GM23338 (cell line): ENCODE results near the gene SAC3D1. TPM values are rescaled to one million over a fixed set of nuclear protein-coding genes. Genes with fewer than 3 reads are reported as not detected.

Experiments
- ATAC-seq: fragments of 200-7000 bp; cut with Tn5 transposase; 3 replicates; pipeline ENCODE4 v1.9.1; 2020
- DNase-seq: peaks from one replicate; pipeline ENCODE4 v3.0.0-alpha.2; 2015; ENCODE audit warnings: low spot score
- H2AFZ ChIP-seq: fragments of 200-600 bp; sonication (generic); 2 replicates; pipeline ENCODE4 v1.8.0; 2016; ENCODE audit warnings: antibody characterized with exemption, mild to moderate bottlenecking, moderate library complexity
- H3F3A ChIP-seq: fragments of 200-600 bp; sonication (generic); replicated peaks from 2 replicates; pipeline ENCODE4 v1.8.0; 2017; ENCODE audit warnings: antibody characterized with exemption, mixed run types, low read depth
- H3K27ac ChIP-seq: fragments of 200-600 bp; sonication (generic); 2 replicates; pipeline ENCODE4 v1.6.1; 2016; ENCODE audit warnings: low read depth
- H3K27me3 ChIP-seq: fragments of 200-600 bp; sonication (generic); 2 replicates; pipeline ENCODE4 v1.8.0; 2016; ENCODE audit warnings: mild to moderate bottlenecking, mixed run types, moderate library complexity; ENCODE audit not compliant: insufficient read depth
- H3K36me3 ChIP-seq: fragments of 200-600 bp; sonication (generic); 2 replicates; pipeline ENCODE4 v1.8.0; 2016; ENCODE audit warnings: mild to moderate bottlenecking; ENCODE audit not compliant: insufficient read depth
- H3K4me1 ChIP-seq: fragments of 200-600 bp; sonication (generic); 2 replicates; pipeline ENCODE4 v1.8.0; 2016; ENCODE audit warnings: mild to moderate bottlenecking, moderate library complexity; ENCODE audit not compliant: insufficient read depth
- H3K4me2 ChIP-seq: fragments of 200-600 bp; sonication (generic); 2 replicates; pipeline ENCODE4 v1.7.1; 2017; ENCODE audit warnings: mixed run types
- H3K4me3 ChIP-seq: fragments of 200-600 bp; sonication (generic); 2 replicates; pipeline ENCODE4 v1.6.1; 2016; ENCODE audit warnings: mixed run types
- H3K79me2 ChIP-seq: fragments of 200-600 bp; sonication (generic); replicated peaks from 2 replicates; pipeline ENCODE4 v1.8.0; 2017; ENCODE audit warnings: mild to moderate bottlenecking; ENCODE audit not compliant: insufficient read depth
- H3K9me2 ChIP-seq: fragments of 200-600 bp; sonication (generic); 2 replicates; pipeline ENCODE4 v1.8.0; 2017; ENCODE audit not compliant: insufficient read depth
- H4K20me1 ChIP-seq: fragments of 200-600 bp; sonication (generic); replicated peaks from 2 replicates; pipeline ENCODE4 v1.8.0; 2017; ENCODE audit warnings: mild to moderate bottlenecking; ENCODE audit not compliant: insufficient read depth
- H3K27ac Mint-ChIP-seq: 2 replicates; pipeline ENCODE4 v1.8.0; 2020; ENCODE audit warnings: inconsistent platforms, mild to moderate bottlenecking, moderate library complexity, mixed read lengths
- H3K27me3 Mint-ChIP-seq: 3 replicates; pipeline ENCODE4 v1.8.0; 2022; ENCODE audit warnings: low read depth, mild to moderate bottlenecking, moderate library complexity, mixed read lengths, inconsistent platforms; ENCODE audit not compliant: insufficient read depth, poor library complexity
- H3K36me3 Mint-ChIP-seq: 3 replicates; pipeline ENCODE4 v1.8.0; 2021; ENCODE audit warnings: low read depth, mild to moderate bottlenecking, inconsistent platforms, moderate library complexity, mixed read lengths
- H3K4me1 Mint-ChIP-seq: 3 replicates; pipeline ENCODE4 v1.8.0; 2020; ENCODE audit warnings: mild to moderate bottlenecking, inconsistent platforms, mixed read lengths
- H3K4me3 Mint-ChIP-seq: 3 replicates; pipeline ENCODE4 v1.8.0; 2021; ENCODE audit warnings: moderate library complexity, mild to moderate bottlenecking, inconsistent platforms, mixed read lengths
- H3K9me3 Mint-ChIP-seq: 3 replicates; pipeline ENCODE4 v1.8.0; 2020; ENCODE audit warnings: moderate library complexity, mild to moderate bottlenecking, inconsistent platforms, mixed read lengths
- EZH2 ChIP-seq: fragments of 200-600 bp; sonication (generic); IDR thresholded peaks from one replicate; pipeline ENCODE4 v1.8.0; 2017; ENCODE audit warnings: antibody characterized with exemption, mild to moderate bottlenecking, low read depth; ENCODE audit not compliant: unreplicated experiment
- EZH2phosphoT487 ChIP-seq: fragments of 200-600 bp; sonication (generic); IDR thresholded peaks from one replicate; pipeline ENCODE4 v1.8.1; 2018; ENCODE audit warnings: antibody characterized with exemption; ENCODE audit not compliant: unreplicated experiment
- JUNB ChIP-seq: IDR thresholded peaks from one replicate; pipeline ENCODE4 v1.6.1; 2016; ENCODE audit warnings: antibody characterized with exemption; ENCODE audit not compliant: unreplicated experiment
- NANOG ChIP-seq: IDR thresholded peaks from 2 replicates; pipeline ENCODE4 v1.6.1; 2016; ENCODE audit warnings: antibody characterized with exemption, borderline replicate concordance
- POLR2AphosphoS5 ChIP-seq: IDR thresholded peaks from 2 replicates; pipeline ENCODE4 v1.6.1; 2016; ENCODE audit warnings: antibody characterized with exemption, low read depth
- microRNA-seq: library from miRNA; unstranded; fragments of <30 nt; microRNA quantifications from one replicate; pipeline ENCODE4, GENCODE V29; 2017
- polyA plus RNA-seq: library from polyadenylated mRNA; unstranded; fragments of >200 nt; fragmentation: Nextera tagmentation; extraction: Ambion mirVana; gene quantifications from 2 replicates; pipeline ENCODE4 v1.2.1, GENCODE V29; 2016
- small RNA-seq: library from RNA; depleted of rRNA; stranded (forward); fragments of <200 nt; gene quantifications from one replicate; pipeline ENCODE3, GENCODE V24; 2014; ENCODE audit warnings: low replicate concordance
- total RNA-seq: library from RNA; depleted of rRNA; stranded (reverse); fragments of >200 nt; shearing (Covaris generic); gene quantifications from 2 replicates; pipeline ENCODE4 v1.2.3, GENCODE V29; 2014; rRNA removed
- TF ChIP-seq, protein P1 (sequence below): IDR thresholded peaks from 2 replicates; pipeline ENCODE4 v1.6.1; 2016; ENCODE audit warnings: antibody characterized with exemption

SAC3D1 gene
- total and polyA plus RNA-seq, 2 experiments from 2014 or later = 21.6 to 30.3 TPM

- no peak overlapping the region for H3K4me3 ChIP-seq
- no peak for TF ChIP-seq EZH2
- TF ChIP-seq POLR2AphosphoS5 = no peak
- TF ChIP-seq NANOG = no peak
- TF ChIP-seq JUNB = no peak
- TF ChIP-seq EZH2phosphoT487 = no peak
- TF ChIP-seq, protein P1, sequence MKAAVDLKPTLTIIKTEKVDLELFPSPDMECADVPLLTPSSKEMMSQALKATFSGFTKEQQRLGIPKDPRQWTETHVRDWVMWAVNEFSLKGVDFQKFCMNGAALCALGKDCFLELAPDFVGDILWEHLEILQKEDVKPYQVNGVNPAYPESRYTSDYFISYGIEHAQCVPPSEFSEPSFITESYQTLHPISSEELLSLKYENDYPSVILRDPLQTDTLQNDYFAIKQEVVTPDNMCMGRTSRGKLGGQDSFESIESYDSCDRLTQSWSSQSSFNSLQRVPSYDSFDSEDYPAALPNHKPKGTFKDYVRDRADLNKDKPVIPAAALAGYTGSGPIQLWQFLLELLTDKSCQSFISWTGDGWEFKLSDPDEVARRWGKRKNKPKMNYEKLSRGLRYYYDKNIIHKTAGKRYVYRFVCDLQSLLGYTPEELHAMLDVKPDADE = no peak
- H3K27ac Mint-ChIP-seq = no peak overlapping the region
- H3K27me3 Mint-ChIP-seq = peaks cover 1% of the 10 kb centered on the region
- peaks cover 5% of the 10 kb centered on the region; the same call in 2 of the 3 replicates for H3K36me3 Mint-ChIP-seq
- no peaks in the 10 kb centered on the region for H3K9me2 ChIP-seq
- no peaks in the 10 kb centered on the region for H3K9me3 Mint-ChIP-seq
- no peaks in the 10 kb centered on the region for H3K36me3 ChIP-seq
- DNase-seq = no peak
- H3K4me2 ChIP-seq = no peak overlapping the region
- peaks cover 5% of the 10 kb centered on the region; the same call in 1 of the 3 replicates for H3K4me1 Mint-ChIP-seq
- H2AFZ ChIP-seq = no peak overlapping the region
- H3K79me2 ChIP-seq = peaks cover 5% of the 10 kb centered on the region; the same call in 1 of the 2 replicates
- no peaks in the 10 kb centered on the region for H4K20me1 ChIP-seq
- no peaks in the 10 kb centered on the region for H3F3A ChIP-seq
- ATAC-seq = no peak
- H3K27me3 ChIP-seq = no peaks in the 10 kb centered on the region
- H3K4me3 Mint-ChIP-seq = no peak overlapping the region
- no peak overlapping the region for H3K27ac ChIP-seq
- H3K4me1 ChIP-seq = no peaks in the 10 kb centered on the region
Measured at GRCh38 chr11:65089621-65090020, 48.6 kb downstream of the SAC3D1 start.

DNA sequence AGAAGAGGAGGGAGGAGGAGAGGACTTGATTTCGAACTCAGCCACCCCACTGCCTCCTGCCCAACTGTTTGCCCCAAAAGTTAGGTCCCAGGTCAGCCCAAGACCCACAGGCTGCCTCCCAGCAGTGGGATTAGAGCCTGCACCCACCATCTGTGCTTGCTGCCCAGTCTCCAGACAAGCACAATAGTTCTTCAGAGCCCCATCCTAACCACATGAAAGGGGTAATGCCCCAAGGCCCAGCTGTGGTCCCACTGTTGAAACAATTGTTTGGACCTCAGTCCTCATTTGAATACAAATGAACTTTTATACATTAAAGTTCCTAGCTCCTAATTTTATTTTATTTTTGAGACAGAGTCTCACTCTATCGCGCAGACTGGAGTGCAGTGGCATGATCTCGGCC, 49.6 kb downstream of the SAC3D1 start:
- Histone ChIP-seq H3K36me3 (no peaks in the 10 kb centered on the region), H3K79me2 (no peaks in the 10 kb centered on the region), H3K27ac (no peak overlapping the region), H3K4me2 (no peak overlapping the region), H4K20me1 (no peaks in the 10 kb centered on the region), H3K4me3 (no peak overlapping the region), H3K9me2 (no peaks in the 10 kb centered on the region), H3K27me3 (no peaks in the 10 kb centered on the region), H3F3A (no peaks in the 10 kb centered on the region), H2AFZ (no peak overlapping the region), H3K4me1 (no peaks in the 10 kb centered on the region)
- H3K4me1 Mint-ChIP-seq = no peaks in the 10 kb centered on the region
- H3K27me3 Mint-ChIP-seq = peaks cover 4% of the 10 kb centered on the region
- DNase-seq (no peak), ATAC-seq (no peak)
- no peak for TF ChIP-seq EZH2phosphoT487
- H3K4me3 Mint-ChIP-seq = no peak overlapping the region
- no peaks in the 10 kb centered on the region for H3K9me3 Mint-ChIP-seq
- H3K27ac Mint-ChIP-seq = no peak overlapping the region
- H3K36me3 Mint-ChIP-seq = peaks cover 4% of the 10 kb centered on the region; the same call in 2 of the 3 replicates

Small RNA genes lying within 50 kb of the gene (microRNA-seq; reads per million reads assigned to microRNA genes)
- gene MIR6879 = not detected

Small RNA genes lying within 50 kb of the gene (small RNA-seq; reads per million reads assigned to genes)
- gene MIR6879 (not detected), gene SNX15 (not detected)

Other genes starting within 250 kb of the SAC3D1 start
- gene MAP4K2, start 238.0 kb upstream of the SAC3D1 start, total RNA-seq = 32.3 and 42.6 TPM in 2 replicates
- gene MAP4K2, start 238.0 kb upstream of the SAC3D1 start, polyA plus RNA-seq = 9.9 and 11.2 TPM in 2 replicates
- 38.9 and 45.2 TPM in 2 replicates for gene MEN1, start 230.7 kb upstream of the SAC3D1 start, total RNA-seq
- gene MEN1, start 230.7 kb upstream of the SAC3D1 start, polyA plus RNA-seq = 27.2 and 31.6 TPM in 2 replicates
- 10.1 and 11.6 TPM in 2 replicates for gene CDC42BPG, start 196.6 kb upstream of the SAC3D1 start, total RNA-seq
- gene CDC42BPG, start 196.6 kb upstream of the SAC3D1 start, polyA plus RNA-seq = 1.8 and 2.3 TPM in 2 replicates
- 43.8 and 69.7 TPM in 2 replicates for gene EHD1, start 162.6 kb upstream of the SAC3D1 start, total RNA-seq
- gene EHD1, start 162.6 kb upstream of the SAC3D1 start, polyA plus RNA-seq = 16.7 and 16.9 TPM in 2 replicates
- gene ATG2A, start 124.0 kb upstream of the SAC3D1 start, total RNA-seq = 26.2 and 31.7 TPM in 2 replicates
- 8.7 and 9.2 TPM in 2 replicates for gene ATG2A, start 124.0 kb upstream of the SAC3D1 start, polyA plus RNA-seq
- 3.3 and 5.8 TPM in 2 replicates for gene PPP2R5B, start 116.5 kb upstream of the SAC3D1 start, total RNA-seq
- gene PPP2R5B, start 116.5 kb upstream of the SAC3D1 start, polyA plus RNA-seq = 2.6 and 2.8 TPM in 2 replicates
- gene GPHA2, start 105.3 kb upstream of the SAC3D1 start, total RNA-seq = 0.83 TPM in 1 of 2 replicates, not detected in the other
- 1.8 and 3.6 TPM in 2 replicates for gene GPHA2, start 105.3 kb upstream of the SAC3D1 start, polyA plus RNA-seq
- gene MAJIN, start 69.1 kb upstream of the SAC3D1 start, total RNA-seq = not detected in 2 replicates
- not detected in 2 replicates for gene MAJIN, start 69.1 kb upstream of the SAC3D1 start, polyA plus RNA-seq
- gene BATF2, start 44.2 kb upstream of the SAC3D1 start, total RNA-seq = 0.58 and 1.6 TPM in 2 replicates
- gene BATF2, start 44.2 kb upstream of the SAC3D1 start, polyA plus RNA-seq = 0.53 and 1.2 TPM in 2 replicates
- 170 and 193 TPM in 2 replicates for gene ARL2, start 27.1 kb upstream of the SAC3D1 start, total RNA-seq
- gene ARL2, start 27.1 kb upstream of the SAC3D1 start, polyA plus RNA-seq = 216 and 236 TPM in 2 replicates
- 15.6 and 21.4 TPM in 2 replicates for gene SNX15, start 13.8 kb upstream of the SAC3D1 start, total RNA-seq
- gene SNX15, start 13.8 kb upstream of the SAC3D1 start, polyA plus RNA-seq = 13.0 and 13.6 TPM in 2 replicates
- 11.0 and 13.7 TPM in 2 replicates for gene NAALADL1, start 17.3 kb downstream of the SAC3D1 start, total RNA-seq
- gene NAALADL1, start 17.3 kb downstream of the SAC3D1 start, polyA plus RNA-seq = 8.0 and 11.1 TPM in 2 replicates
- gene CDCA5, start 42.8 kb downstream of the SAC3D1 start, total RNA-seq = 63.3 and 70.9 TPM in 2 replicates
- 53.3 and 64.9 TPM in 2 replicates for gene CDCA5, start 42.8 kb downstream of the SAC3D1 start, polyA plus RNA-seq
- gene ZFPL1, start 43.0 kb downstream of the SAC3D1 start, total RNA-seq = 16.7 and 26.8 TPM in 2 replicates
- 23.5 and 26.3 TPM in 2 replicates for gene ZFPL1, start 43.0 kb downstream of the SAC3D1 start, polyA plus RNA-seq
- 435 and 450 TPM in 2 replicates for gene VPS51, start 55.0 kb downstream of the SAC3D1 start, total RNA-seq
- 42.2 and 45.3 TPM in 2 replicates for gene VPS51, start 55.0 kb downstream of the SAC3D1 start, polyA plus RNA-seq
- 70.2 and 82.3 TPM in 2 replicates for gene TM7SF2, start 70.7 kb downstream of the SAC3D1 start, total RNA-seq
- 43.5 and 48.7 TPM in 2 replicates for gene TM7SF2, start 70.7 kb downstream of the SAC3D1 start, polyA plus RNA-seq
- gene ZNHIT2, start 76.5 kb downstream of the SAC3D1 start, total RNA-seq = 17.4 and 18.1 TPM in 2 replicates
- 17.7 and 18.3 TPM in 2 replicates for gene ZNHIT2, start 76.5 kb downstream of the SAC3D1 start, polyA plus RNA-seq
- 262 and 329 TPM in 2 replicates for gene FAU, start 80.9 kb downstream of the SAC3D1 start, total RNA-seq
- gene FAU, start 80.9 kb downstream of the SAC3D1 start, polyA plus RNA-seq = 1,177 and 1,316 TPM in 2 replicates
- gene MRPL49, start 81.1 kb downstream of the SAC3D1 start, total RNA-seq = 61.9 and 64.9 TPM in 2 replicates
- gene MRPL49, start 81.1 kb downstream of the SAC3D1 start, polyA plus RNA-seq = 27.7 and 28.4 TPM in 2 replicates
- 28.3 and 28.7 TPM in 2 replicates for gene SYVN1, start 93.3 kb downstream of the SAC3D1 start, total RNA-seq
- 13.8 and 14.0 TPM in 2 replicates for gene SYVN1, start 93.3 kb downstream of the SAC3D1 start, polyA plus RNA-seq
- gene SPDYC, start 129.0 kb downstream of the SAC3D1 start, total RNA-seq = not detected in 2 replicates
- 0.27 and 0.52 TPM in 2 replicates for gene SPDYC, start 129.0 kb downstream of the SAC3D1 start, polyA plus RNA-seq
- 271 and 277 TPM in 2 replicates for gene CAPN1, start 140.7 kb downstream of the SAC3D1 start, total RNA-seq
- 63.0 and 67.3 TPM in 2 replicates for gene CAPN1, start 140.7 kb downstream of the SAC3D1 start, polyA plus RNA-seq
- gene POLA2, start 220.8 kb downstream of the SAC3D1 start, total RNA-seq = 25.9 and 30.4 TPM in 2 replicates
- gene POLA2, start 220.8 kb downstream of the SAC3D1 start, polyA plus RNA-seq = 17.4 and 22.5 TPM in 2 replicates